Mucosa of descending colon (tissue), 3 donors: Measurements from ENCODE around the gene MAN1C1. TPM values are rescaled to one million over a fixed set of nuclear protein-coding genes. Genes with fewer than 3 reads are reported as not detected.

ENCODE experiments used
- ATAC-seq: fragments of 200-7000 bp; cut with Tn5 transposase; one replicate; pipeline ENCODE4 v1.9.1; 2020; ENCODE audit warnings: mild to moderate bottlenecking, moderate library complexity
- DNase-seq, 3 donors: peaks; one replicate each; pipeline ENCODE4 v3.0.0-alpha.2; 2020
- H3K36me3 ChIP-seq: fragments of 200-600 bp; one replicate; pipeline ENCODE4 v1.8.0; 2021; ENCODE audit warnings: low read depth, mild to moderate bottlenecking
- H3K4me1 ChIP-seq: fragments of 200-600 bp; one replicate; pipeline ENCODE4 v1.8.0; 2021; ENCODE audit warnings: low read depth, mild to moderate bottlenecking
- H3K4me3 ChIP-seq: fragments of 200-600 bp; one replicate; pipeline ENCODE4 v1.8.0; 2021; ENCODE audit warnings: mild to moderate bottlenecking
- H3K9me3 ChIP-seq: fragments of 200-600 bp; one replicate; pipeline ENCODE4 v1.8.0; 2021; ENCODE audit warnings: mild to moderate bottlenecking
- intact Hi-C, 2 donors: fragments of 100-400 bp; cut with DNase I in 1 of 2; cut with micrococcal nuclease in 1 of 2; formaldehyde crosslinking; loops; one replicate each; pipeline versions ENCODE4 v1.11.0 to v1.11.1; 2022; cut with DNase I, micrococcal nuclease
- total RNA-seq, 3 donors: library from RNA; stranded (reverse); fragmentation: NEBNext Ultra II Directional in 2 of 3; extraction: Animal tissue kit (Norgen Biotek cat#: 25700) in 2 of 3; gene quantifications; one replicate each; pipeline versions ENCODE4 v1.2.1 to v1.2.4, GENCODE V29; 2021 to 2023
- TF ChIP-seq, protein P1 (sequence below): fragments of 200-600 bp; IDR thresholded peaks from one replicate; pipeline ENCODE4 v1.8.0; 2022; ENCODE audit warnings: antibody characterized with exemption, mild to moderate bottlenecking
- donor health status: DM: no; HTN: no; CAD: no; lungs with moderate emphysema.
- donor health status: DM: no; HTN: no; CAD: no.
- donor health status: DM: no; HTN: yes; CAD: no.

The MAN1C1 gene
- total RNA-seq, 3 donors from 2014 or later, result 2.5 to 22.0 (median 6.1) TPM

DNA sequence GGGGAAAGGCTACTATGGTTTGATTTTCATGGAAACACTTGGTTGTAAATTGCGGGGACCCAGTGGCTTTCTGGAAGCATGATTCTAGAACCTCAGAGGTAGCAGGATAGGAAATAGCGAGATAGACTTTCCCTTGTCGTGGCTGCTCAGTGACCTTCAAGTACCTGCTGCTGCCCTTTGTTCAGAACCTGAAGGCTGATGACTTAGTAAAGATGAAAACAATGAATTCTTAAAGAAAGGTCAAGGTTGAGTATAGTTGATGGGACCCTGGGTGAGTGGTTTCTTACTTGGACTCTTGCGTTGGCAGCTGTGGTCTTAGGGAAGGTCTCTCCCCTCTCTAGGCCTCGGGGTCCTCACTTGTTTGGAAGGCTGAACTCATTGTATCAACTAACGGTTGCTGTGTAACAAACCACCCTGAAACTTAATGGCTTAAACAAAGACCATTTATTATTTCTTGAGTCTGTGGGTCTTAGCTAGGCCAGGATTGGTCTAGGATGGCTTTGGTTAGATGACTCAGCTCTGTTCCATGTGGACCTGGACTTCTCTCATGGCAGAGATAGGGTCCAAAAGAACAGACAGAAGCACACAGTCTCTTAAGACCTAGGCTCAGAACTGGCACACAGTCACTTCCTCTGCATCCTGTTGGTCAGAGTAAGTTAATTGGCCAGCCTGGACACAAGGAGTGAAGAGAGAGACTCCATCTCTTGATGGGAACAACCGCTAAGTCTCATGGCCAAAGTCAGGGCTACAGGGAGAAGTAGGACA is 94.2 kb downstream of the MAN1C1 start:
- Histone ChIP-seq H3K4me1 (no peaks in the 10 kb centered on the region), H3K9me3 (no peaks in the 10 kb centered on the region), H3K36me3 (no peaks in the 10 kb centered on the region), H3K4me3 (no peak overlapping the region)
- no peak for ATAC-seq
- no peak for DNase-seq
- intact Hi-C loops, result no loop called here
- TF ChIP-seq, protein P1, sequence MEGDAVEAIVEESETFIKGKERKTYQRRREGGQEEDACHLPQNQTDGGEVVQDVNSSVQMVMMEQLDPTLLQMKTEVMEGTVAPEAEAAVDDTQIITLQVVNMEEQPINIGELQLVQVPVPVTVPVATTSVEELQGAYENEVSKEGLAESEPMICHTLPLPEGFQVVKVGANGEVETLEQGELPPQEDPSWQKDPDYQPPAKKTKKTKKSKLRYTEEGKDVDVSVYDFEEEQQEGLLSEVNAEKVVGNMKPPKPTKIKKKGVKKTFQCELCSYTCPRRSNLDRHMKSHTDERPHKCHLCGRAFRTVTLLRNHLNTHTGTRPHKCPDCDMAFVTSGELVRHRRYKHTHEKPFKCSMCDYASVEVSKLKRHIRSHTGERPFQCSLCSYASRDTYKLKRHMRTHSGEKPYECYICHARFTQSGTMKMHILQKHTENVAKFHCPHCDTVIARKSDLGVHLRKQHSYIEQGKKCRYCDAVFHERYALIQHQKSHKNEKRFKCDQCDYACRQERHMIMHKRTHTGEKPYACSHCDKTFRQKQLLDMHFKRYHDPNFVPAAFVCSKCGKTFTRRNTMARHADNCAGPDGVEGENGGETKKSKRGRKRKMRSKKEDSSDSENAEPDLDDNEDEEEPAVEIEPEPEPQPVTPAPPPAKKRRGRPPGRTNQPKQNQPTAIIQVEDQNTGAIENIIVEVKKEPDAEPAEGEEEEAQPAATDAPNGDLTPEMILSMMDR, result no peak

DNA sequence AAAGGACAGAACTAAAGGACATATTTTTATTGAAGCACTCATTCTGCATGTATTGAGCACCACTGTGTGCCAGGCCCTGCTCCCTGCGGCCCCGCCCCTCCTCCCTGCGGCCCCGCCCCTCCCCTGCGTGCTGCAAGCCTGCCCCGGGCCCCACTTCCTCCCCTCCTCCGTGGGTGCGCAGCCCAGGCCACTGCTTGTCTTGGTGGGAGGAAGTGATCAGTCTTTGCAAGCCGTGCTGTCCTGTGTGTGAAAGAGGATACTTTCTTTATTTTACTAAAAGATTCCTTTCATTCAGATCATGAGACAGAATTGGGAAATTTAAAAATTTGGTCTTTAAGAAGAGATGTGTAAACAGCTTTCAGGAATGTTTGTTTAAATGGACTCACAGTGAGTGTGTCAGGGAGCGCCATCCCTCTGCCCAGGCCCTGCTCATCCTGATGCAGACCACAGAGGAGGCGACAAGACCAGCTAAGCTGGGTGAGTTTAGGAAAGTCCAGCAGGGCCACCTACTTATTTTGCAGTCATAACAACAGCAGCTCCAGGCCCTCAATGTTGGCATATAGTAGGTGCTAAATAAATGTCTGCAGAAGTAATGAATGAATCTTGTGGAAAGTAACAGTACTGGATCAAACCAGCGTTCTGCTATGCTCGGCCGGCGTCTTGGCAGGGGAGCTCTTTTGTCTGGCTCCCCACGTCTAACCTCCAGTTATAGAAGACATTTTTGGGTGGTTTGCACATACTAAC is 95.1 kb downstream of the MAN1C1 start:
- intact Hi-C loops, result no loop called here
- peak; percentile 82 for ATAC-seq
- DNase-seq, result peak in 1 of 3 donors; percentile 57
- TF ChIP-seq, protein P1, result no peak
- Histone ChIP-seq H3K4me3 (no peak overlapping the region), H3K36me3 (no peaks in the 10 kb centered on the region), H3K4me1 (no peaks in the 10 kb centered on the region), H3K9me3 (no peaks in the 10 kb centered on the region)

DNA sequence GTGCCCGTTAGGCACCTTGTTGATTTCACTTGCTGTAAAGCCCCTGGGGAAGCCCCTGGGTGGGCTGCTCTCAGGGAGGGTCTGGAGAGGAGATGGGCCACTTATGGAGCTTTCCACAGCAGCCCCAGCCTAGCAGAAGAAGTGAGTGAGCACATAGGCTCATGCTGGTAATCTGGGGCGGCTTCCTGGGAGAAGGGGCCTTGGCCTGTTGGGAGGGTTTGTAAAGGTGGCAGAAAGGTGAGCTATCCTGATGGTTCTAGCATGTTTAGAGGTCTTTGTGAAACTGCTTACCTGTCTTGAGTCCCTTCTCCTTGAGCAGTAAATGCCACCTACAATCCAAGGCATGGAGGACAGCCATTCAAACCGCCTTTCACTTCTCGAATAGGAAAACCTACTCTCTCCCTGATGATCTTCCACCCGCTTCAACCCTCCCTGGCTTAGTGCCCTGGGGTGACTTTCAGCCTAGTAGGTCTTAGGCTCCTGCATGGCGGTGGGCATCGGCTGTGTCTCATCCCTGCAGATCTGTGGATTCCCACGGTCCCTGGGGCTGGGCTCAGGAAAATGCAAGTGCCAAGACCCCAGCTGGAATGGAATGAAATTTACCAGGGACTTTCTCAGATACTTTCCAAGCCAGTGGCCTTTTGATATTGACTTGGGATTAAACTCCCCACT is 95.8 kb downstream of the MAN1C1 start:
- Histone ChIP-seq H3K4me3 (no peak overlapping the region), H3K9me3 (no peaks in the 10 kb centered on the region), H3K4me1 (no peaks in the 10 kb centered on the region), H3K36me3 (no peaks in the 10 kb centered on the region)
- no peak for ATAC-seq
- intact Hi-C loops, result no loop called here
- TF ChIP-seq, protein P1, result no peak
- no peak for DNase-seq

DNA sequence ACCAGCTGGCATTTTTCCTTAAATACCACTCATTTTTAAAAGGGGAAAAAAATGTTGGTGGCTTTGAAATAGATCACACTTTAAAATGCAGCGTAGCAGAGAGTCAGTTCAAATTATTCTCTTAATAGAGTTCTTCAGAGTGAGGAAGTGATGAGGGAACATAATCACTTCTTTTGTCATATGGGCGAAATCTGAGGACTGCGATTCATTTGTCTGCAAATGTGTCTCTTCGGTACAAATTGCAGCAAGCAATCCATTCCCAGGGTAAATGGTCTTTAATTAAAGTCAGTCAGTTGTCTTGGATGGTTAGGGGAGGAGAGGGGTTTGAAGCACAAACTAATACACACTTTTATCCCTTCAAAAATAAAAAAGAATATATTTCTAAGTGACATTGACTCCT is 97.4 kb downstream of the MAN1C1 start:
- Histone ChIP-seq H3K36me3 (no peaks in the 10 kb centered on the region), H3K4me3 (no peak overlapping the region), H3K9me3 (no peaks in the 10 kb centered on the region), H3K4me1 (no peaks in the 10 kb centered on the region)
- ATAC-seq (no peak), DNase-seq (no peak)
- TF ChIP-seq, protein P1, result no peak
- intact Hi-C loops, result no loop called here

DNA sequence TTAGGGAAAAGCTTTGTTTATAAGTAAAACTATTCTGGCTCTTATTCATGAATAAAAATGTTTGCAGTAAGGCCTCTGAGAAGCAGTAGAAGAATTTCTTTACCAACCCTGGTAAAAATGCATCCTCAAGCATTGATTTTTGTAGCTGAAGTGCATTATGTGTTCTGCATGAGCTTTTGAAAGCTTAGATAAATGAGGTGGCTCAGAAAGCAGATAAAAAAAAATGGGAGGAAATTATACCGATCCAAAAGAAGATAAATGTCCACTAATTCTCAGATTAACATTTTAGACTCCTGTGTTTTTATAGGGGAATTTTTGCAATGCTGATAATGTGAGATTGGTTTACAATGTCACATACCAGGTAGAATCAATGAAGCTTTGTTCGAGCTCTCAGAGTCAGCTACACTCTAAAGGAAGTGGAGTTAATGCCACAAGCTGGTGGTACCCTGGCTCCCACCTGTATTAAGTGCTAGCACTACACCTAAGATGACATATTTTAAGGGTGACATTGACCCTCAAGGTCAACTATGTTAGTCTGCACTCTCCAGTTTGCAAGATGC is 97.9 kb downstream of the MAN1C1 start:
- ATAC-seq (no peak), DNase-seq (no peak)
- no peaks in the 10 kb centered on the region for H3K36me3 ChIP-seq
- no peaks in the 10 kb centered on the region for H3K9me3 ChIP-seq
- no peaks in the 10 kb centered on the region for H3K4me1 ChIP-seq
- TF ChIP-seq, protein P1, result no peak
- intact Hi-C loops, result no loop called here
- no peak overlapping the region for H3K4me3 ChIP-seq
